Ishikawa (cell line): ENCODE data around the gene AEBP1.

Source experiments
- CEBPB ChIP-seq: IDR thresholded peaks from 2 replicates; pipeline ENCODE4 v1.6.1; 2012
- CREB1 ChIP-seq: IDR thresholded peaks from 2 replicates; pipeline ENCODE4 v1.6.1; 2012; ENCODE audit warnings: low read depth
- EGR1 ChIP-seq: IDR thresholded peaks from 2 replicates; pipeline ENCODE4 v1.6.1; 2012
- EP300 ChIP-seq: IDR thresholded peaks from 2 replicates; pipeline ENCODE4 v1.6.1; 2012; ENCODE audit warnings: borderline replicate concordance
- FOXM1 ChIP-seq: IDR thresholded peaks from 2 replicates; pipeline ENCODE4 v1.6.1; 2012; ENCODE audit warnings: low read depth, borderline replicate concordance
- MAX ChIP-seq: IDR thresholded peaks from 2 replicates; pipeline ENCODE4 v1.6.1; 2012
- NFIC ChIP-seq: IDR thresholded peaks from 2 replicates; pipeline ENCODE4 v1.6.1; 2012
- RAD21 ChIP-seq: IDR thresholded peaks from 2 replicates; pipeline ENCODE4 v1.6.1; 2012; ENCODE audit warnings: low read depth
- REST ChIP-seq: IDR thresholded peaks from 2 replicates; pipeline ENCODE4 v1.6.1; 2012; ENCODE audit warnings: low read depth, mild to moderate bottlenecking
- TAF1 ChIP-seq: IDR thresholded peaks from 2 replicates; pipeline ENCODE4 v1.6.1; 2012; ENCODE audit warnings: low read depth, mild to moderate bottlenecking
- TCF12 ChIP-seq: IDR thresholded peaks from 2 replicates; pipeline ENCODE4 v1.6.1; 2012; ENCODE audit warnings: low read depth
- TEAD4 ChIP-seq: IDR thresholded peaks from 2 replicates; pipeline ENCODE4 v1.6.1; 2012
- USF1 ChIP-seq: IDR thresholded peaks from 2 replicates; pipeline ENCODE4 v1.6.1; 2012
- YY1 ChIP-seq: IDR thresholded peaks from 2 replicates; pipeline ENCODE4 v1.6.1; 2012; ENCODE audit warnings: low read depth
- ZBTB7A ChIP-seq: IDR thresholded peaks from 2 replicates; pipeline ENCODE4 v1.6.1; 2012; ENCODE audit warnings: low read depth

AEBP1 gene

GRCh38 chr7:44120395-44120794 is 16.2 kb downstream of the AEBP1 start:
- TF ChIP-seq FOXM1 (no peak), EGR1 (no peak), YY1 (no peak), TAF1 (no peak), EP300 (no peak), MAX (no peak), CEBPB (no peak), ZBTB7A (no peak), RAD21 (no peak)

GRCh38 chr7:44121761-44122420 is 17.7 kb downstream of the AEBP1 start:
- TF ChIP-seq RAD21 (no peak), ZBTB7A (no peak), CEBPB (no peak), REST (no peak), TCF12 (no peak), MAX (no peak), TAF1 (no peak), USF1 (no peak), FOXM1 (no peak), TEAD4 (no peak), EP300 (no peak), NFIC (no peak), CREB1 (no peak), YY1 (no peak), EGR1 (no peak)

GRCh38 chr7:44122529-44122928 is 18.4 kb downstream of the AEBP1 start:
- TF ChIP-seq MAX (no peak), CEBPB (no peak), TAF1 (no peak), TEAD4 (no peak), USF1 (no peak), YY1 (no peak), TCF12 (no peak), NFIC (no peak), RAD21 (no peak), REST (no peak), CREB1 (no peak), ZBTB7A (no peak), EP300 (no peak), FOXM1 (no peak), EGR1 (no peak)

- no peak; the same call in 1 of the 2 replicates for TF ChIP-seq RAD21
- TF ChIP-seq MAX: peak; percentile 95
- TF ChIP-seq REST: no peak
- TF ChIP-seq TEAD4: no peak
- no peak for TF ChIP-seq FOXM1
- TF ChIP-seq EGR1: no peak
- peak; percentile 75 for TF ChIP-seq YY1
- TF ChIP-seq CREB1: peak; percentile 70
- TF ChIP-seq TCF12: no peak
- peak; percentile 83 for TF ChIP-seq ZBTB7A
- no peak; the same call in 1 of the 2 replicates for TF ChIP-seq USF1
- 0 out of 2 replicates have a peak, but pooled peaks have one; percentile 22 for TF ChIP-seq EP300
- TF ChIP-seq CEBPB: no peak
- TF ChIP-seq TAF1: peak; percentile 72
- no peak for TF ChIP-seq NFIC
These were observed 19.3 kb downstream of the AEBP1 start, which contains the start of gene POLD2 for GRCh38 chr7:44123190-44124003. POLD2 (minus strand) TSS chr7:44123548; CDS start chr7:44122053, 1,495 bp downstream.
